ENCODE data around the gene PDAP1.

- TF ChIP-seq POLR2A (IDR thresholded peaks at IDR 0.05), result no peak
- TF ChIP-seq, protein P1, sequence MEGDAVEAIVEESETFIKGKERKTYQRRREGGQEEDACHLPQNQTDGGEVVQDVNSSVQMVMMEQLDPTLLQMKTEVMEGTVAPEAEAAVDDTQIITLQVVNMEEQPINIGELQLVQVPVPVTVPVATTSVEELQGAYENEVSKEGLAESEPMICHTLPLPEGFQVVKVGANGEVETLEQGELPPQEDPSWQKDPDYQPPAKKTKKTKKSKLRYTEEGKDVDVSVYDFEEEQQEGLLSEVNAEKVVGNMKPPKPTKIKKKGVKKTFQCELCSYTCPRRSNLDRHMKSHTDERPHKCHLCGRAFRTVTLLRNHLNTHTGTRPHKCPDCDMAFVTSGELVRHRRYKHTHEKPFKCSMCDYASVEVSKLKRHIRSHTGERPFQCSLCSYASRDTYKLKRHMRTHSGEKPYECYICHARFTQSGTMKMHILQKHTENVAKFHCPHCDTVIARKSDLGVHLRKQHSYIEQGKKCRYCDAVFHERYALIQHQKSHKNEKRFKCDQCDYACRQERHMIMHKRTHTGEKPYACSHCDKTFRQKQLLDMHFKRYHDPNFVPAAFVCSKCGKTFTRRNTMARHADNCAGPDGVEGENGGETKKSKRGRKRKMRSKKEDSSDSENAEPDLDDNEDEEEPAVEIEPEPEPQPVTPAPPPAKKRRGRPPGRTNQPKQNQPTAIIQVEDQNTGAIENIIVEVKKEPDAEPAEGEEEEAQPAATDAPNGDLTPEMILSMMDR (IDR thresholded peaks at IDR 0.05), result no peak
Observed at GRCh38 chr7:99433158-99433557, 24.8 kb upstream of the PDAP1 start.

Measured in right lobe of liver (tissue), 4 donors.